ENCODE measurements around the gene SUGCT. TPM values are rescaled to one million over a fixed set of nuclear protein-coding genes. Genes with fewer than 3 reads are reported as not detected.

The SUGCT gene
- polyA plus RNA-seq, 1 donor: 2.2 TPM

- no peak for DNase-seq (ENCODE audit: low read depth)
Measured at GRCh38 chr7:40717242-40717641, 582.4 kb downstream of the SUGCT start.

- no peak for DNase-seq (ENCODE audit: low read depth)
Measured at GRCh38 chr7:40720416-40720815, 585.6 kb downstream of the SUGCT start.

GRCh38 chr7:40721342-40721949 is 586.6 kb downstream of the SUGCT start:
- DNase-seq (ENCODE audit: low read depth): no peak

DNA sequence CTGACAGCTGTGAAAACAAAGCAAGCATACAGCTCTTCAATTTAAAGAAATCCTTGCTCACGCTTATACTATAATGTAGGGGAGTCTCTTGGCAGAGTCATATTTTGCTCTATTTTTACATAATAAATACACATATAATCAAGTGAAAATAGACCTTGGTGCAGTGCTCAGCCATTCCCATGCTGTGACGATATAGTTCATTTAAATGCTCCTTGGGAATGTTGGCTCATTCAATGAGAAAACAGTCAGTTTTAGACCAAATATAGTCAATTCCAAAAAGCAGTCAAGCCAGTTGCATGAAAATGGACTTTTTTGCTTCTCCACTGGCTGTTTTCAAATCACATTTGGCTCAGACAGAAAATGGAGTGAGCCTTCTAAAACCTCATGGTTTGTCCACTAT is 587.4 kb downstream of the SUGCT start:
- DNase-seq (ENCODE audit: low read depth): no peak

DNA sequence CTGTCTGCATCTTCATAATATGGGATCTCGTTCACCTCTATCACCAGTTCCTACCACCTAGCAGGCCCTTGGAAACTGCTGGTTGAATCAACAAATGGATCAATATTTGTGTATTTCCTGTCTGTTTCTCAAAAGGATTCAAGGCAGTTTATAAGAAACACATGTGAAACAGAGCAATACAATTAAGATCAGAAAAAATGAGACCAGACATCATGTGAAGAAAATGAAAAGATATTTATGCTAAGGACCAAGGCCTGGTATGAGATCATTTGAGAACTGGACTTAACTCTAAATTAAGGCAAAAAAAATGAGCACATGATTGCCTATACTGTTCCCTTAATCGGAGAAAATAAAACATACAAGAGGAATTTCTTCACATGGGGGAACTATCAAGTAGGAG is 589.0 kb downstream of the SUGCT start:
- no peak for DNase-seq (ENCODE audit: low read depth)

DNA sequence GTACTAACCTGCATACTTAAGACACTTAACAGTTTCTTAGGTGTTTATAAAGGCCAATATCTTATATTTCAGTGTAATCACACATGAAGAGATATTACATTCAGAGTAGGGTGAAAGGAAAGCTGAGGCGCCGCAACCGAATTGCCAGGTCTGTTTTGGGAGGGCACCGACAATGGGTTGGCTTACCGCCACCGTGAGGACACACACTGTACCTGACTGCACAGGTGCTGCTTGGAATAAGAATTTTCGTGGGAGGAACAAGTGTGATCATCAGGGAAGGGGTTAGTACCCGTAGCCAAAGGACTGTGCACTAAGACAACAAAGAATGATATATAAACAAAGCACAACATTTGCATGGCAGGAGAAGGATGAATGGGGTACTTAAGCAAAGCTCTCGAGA is 591.8 kb downstream of the SUGCT start:
- no peak for DNase-seq (ENCODE audit: low read depth)

DNA sequence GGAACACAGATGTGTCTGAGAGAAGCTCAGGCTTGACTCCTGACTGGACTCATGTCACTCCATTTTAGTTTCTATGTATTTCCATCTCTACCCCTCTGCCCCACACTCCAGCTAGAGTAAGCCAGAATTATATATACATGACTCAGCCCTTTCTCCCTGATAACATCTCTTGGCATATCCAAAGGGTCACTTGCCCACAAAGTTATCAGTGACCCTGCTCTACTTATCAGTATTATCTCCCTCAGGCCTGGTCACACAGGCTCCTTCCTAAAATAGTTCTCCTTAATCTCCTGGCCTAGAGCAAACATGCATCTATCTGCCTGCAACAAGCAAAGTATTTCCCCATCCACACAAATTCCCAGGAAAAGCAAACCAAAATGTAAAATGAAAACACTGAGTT is 598.3 kb downstream of the SUGCT start:
- DNase-seq (ENCODE audit: low read depth): no peak

DNA sequence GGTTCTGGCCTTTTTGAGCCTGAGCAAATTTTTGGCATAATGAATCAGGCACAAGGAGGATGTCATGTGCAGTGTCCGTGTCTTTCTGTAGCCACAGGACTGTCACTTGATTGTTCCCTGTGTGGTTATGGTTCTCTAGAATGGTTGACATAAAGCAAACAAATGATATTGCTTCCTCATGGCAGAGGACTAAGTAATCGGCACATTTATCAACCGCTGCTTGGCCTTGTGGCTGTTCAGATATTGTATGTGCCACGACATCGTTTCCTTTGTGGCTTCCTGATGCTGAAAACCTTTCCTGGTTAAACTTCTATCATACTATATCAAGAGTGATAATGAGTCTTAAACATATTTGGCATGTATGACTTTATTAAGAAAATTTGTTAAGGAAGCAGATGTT is 598.8 kb downstream of the SUGCT start:
- no peak for DNase-seq (ENCODE audit: low read depth)

- no peak for DNase-seq (ENCODE audit: low read depth)
Measured at GRCh38 chr7:40739257-40739656, 604.5 kb downstream of the SUGCT start.

GRCh38 chr7:40742270-40742669 is 607.5 kb downstream of the SUGCT start:
- no peak for DNase-seq (ENCODE audit: low read depth)

GRCh38 chr7:40746841-40747556 is 612.2 kb downstream of the SUGCT start:
- DNase-seq (ENCODE audit: low read depth): no peak

DNA sequence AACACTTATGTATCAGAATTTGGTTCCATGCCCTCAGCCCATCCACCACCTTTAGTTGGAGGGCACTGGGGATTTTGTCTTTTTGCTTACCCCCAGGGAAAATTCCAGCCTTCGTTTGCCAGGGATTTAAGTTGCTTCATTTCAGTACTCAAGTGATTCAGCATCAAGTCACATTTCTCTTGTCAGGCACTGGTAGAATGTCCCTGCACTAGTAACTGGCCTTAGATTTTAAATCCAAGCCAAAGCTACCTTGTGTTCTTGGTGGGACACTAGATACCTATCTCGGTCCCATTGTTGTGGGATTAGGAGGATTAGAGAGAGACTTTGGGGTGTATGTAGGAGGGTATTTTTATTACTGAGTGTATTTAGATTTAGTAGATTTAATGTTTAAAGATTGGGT is 613.1 kb downstream of the SUGCT start:
- DNase-seq (ENCODE audit: low read depth): no peak

DNA sequence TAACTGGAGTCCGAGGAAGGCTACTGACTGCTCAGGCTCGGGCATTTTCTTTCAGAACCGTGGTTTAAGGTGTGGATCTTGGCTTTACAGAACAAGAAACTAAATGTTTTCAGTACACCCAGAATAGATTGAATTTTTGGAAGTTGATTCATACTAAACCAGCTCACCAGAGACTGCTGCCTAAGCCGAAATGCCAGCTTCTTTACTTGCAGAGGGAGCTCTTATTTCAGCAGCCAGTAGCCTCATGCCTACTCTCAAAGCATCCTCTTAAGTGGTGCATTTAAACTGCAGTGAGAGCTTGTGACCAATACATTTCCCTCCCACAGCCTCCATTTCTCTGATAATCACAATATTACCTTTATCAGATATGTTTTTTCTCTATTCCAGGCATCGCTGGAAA is 615.1 kb downstream of the SUGCT start:
- DNase-seq (ENCODE audit: low read depth): no peak

GRCh38 chr7:40753455-40753854 is 618.6 kb downstream of the SUGCT start:
- DNase-seq (ENCODE audit: low read depth): no peak

- no peak for DNase-seq (ENCODE audit: low read depth)
Measured at GRCh38 chr7:40755438-40755837, 620.6 kb downstream of the SUGCT start.

DNA sequence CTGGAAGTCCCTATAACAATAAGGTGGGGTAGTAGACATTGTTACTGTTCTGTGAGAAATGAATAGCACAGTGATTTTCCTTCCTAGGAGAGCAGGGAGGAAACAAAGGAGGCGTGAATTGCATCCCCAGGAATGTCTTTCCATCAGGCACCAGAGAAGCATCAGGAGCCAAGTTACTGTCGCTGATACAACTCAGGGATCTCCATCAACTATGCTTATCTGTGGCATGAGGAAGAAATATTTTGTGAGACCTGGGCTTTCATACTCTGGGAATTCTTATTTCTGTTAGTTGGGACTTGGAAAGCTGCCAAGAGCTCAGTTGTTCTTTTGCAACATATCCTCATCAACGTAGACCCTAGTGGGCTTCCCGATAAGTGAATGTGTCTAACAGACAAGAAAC is 622.3 kb downstream of the SUGCT start:
- no peak for DNase-seq (ENCODE audit: low read depth)

DNA sequence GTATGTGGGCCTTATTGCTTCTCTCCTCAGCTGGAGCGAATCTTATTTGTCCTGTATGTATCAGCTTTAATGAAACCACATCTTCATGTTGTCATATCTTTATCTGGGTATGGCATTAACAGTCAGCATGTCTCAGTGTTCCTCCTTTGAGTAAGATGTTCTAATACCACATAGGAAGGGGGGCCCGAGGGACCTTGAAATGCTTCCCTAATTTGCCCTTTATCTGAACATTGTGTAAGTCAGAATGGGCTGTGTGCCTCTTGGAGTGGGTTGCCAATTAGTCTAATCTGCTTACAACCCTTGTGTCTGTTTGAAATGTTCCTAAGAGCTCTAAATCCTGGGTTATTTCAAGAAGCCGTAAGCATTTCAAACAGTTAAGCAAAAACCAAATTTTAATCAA is 623.8 kb downstream of the SUGCT start:
- no peak for DNase-seq (ENCODE audit: low read depth)

DNA sequence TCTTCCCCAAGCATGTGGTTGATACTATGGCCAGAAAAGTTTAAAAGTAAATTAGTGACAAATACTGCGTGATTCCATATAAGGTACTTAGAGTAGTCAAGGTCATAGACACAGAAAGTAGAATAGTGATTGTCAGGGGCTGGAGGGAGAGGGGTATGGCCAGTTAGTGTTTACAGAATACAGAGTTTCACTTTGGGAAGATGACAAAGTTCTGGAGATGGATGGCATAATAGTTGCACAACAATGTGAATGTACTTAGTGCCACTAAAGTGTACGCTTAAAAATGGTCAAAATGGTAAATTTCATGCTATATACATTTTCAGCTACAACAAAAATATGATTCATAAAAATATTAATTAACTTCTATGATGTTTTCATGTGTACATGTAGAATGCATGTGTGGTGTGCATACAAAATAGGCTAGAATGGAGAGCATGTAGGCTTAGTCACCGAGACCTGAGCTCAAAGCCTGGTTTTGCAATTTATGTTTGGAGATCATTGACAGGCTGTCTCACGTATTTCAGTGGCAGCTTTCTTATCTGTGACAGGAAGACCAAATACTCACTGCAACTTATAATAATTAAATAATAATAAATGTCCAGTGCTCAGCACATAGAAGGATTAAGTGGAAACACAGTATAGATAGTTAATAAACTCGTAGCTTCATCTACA is 625.6 kb downstream of the SUGCT start:
- DNase-seq (ENCODE audit: low read depth): no peak

- DNase-seq (ENCODE audit: low read depth): no peak
Measured at GRCh38 chr7:40760987-40761386, 626.2 kb downstream of the SUGCT start.

GRCh38 chr7:40761762-40762560 is 627.2 kb downstream of the SUGCT start:
- DNase-seq (ENCODE audit: low read depth): no peak

DNA sequence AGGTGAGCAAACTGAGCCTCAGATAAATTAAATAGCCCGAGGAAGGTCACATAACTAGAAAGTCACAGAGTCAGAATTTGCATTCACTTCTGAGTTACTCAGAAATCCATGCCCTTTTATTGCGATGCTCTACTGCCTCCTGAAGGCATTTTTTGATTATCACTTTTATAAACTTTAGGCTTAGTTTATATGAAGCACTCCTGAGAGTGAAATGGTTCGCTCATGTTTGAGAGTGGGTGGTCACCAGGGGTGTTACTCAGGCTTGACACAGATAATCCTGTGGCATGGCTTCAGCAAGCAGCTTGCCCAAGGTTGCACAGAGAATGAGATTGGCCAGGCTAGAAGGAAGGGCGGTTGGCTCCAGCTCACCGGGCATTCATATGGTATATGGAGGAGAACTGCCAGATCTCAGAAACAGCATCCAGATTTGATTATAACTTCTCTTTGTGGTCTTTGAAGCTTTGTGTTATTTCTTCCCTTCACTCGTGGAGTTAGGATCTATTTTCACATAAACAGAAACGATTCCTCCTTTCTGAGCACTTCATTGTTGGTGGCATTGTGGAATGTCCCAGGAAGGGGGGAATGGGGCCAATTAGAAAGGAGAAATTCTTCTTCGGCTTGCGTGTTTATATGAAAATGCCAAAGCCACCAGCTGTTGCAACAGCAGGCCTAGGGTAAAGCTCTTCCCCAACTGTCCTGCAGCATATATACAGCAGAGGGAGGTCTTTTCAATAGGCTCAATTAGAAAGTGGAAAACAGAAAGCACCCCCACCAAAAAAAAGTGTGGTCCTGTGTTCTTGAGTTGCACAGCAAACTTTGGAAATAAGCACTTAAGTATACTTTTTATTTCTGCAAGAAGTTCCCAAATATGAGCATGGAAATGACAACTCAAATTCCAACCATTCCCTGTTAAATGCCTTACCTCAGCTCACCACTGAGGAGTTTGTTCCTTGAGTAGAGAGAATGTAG is 628.8 kb downstream of the SUGCT start:
- no peak for DNase-seq (ENCODE audit: low read depth)

Data from forelimb muscle (tissue), 1 donor.